GM19328 (cell line): ENCODE results near the gene TMEM184A.

Source experiments
- ATAC-seq: cut with Tn5 transposase; IDR thresholded peaks from one replicate; pipeline ENCODE4 v1.9.1; 2021; ENCODE audit warnings: mild to moderate bottlenecking, moderate library complexity; ENCODE audit not compliant: unreplicated experiment

TMEM184A gene

DNA sequence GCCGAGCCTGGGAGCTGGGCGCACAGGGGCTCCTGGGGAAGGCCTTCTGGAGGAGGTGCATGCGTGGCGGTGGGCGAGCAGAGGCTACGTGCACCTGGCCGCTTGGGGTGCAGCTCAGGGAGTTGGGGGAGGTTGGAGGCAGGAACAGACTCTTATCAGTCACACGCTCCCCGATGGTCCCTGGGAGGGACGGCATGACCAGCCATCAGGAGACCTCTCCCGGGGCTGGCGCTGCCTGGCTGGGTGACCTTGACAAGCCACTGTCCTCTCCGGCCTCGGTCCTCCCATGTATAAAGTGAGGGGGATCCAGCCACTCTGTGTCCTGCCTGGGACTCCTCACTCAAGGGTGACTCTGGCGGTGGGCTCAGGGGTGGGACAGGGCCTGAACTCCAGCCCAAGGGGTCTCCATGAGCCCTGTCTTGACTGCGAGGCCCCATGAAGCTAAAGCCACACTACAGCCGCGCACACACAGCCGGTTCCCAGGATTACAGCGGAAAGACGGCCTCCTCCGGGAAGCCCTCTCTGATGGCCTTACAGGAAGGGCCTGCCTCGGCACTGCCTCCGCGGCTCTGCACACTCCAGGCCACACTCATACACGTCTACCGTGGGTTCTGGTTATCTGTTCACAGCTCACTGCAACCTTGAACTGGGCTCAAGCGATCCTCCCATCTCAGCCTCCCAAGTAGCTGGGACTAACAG is 2.3 kb downstream of the TMEM184A start:
- ATAC-seq = no peak

DNA sequence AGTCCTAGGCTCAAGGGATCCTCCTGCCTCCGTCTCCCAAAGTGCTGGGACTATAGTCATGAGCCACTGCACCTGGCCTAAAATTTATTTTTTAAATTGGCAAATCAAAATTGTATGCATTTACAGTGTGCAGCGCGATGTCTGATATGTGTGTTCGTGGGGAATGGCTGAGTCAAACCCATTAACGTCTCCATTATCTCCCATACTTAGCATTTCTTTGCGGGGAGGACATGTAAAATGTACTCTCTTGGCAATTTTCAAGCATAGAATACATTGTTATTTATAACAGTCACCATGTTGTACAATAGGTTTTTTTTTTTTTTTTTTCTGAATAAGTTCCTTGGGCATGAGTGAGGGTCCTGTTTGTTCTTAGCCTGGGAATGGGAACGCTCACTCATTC is 3.8 kb downstream of the TMEM184A start:
- ATAC-seq = no peak

DNA sequence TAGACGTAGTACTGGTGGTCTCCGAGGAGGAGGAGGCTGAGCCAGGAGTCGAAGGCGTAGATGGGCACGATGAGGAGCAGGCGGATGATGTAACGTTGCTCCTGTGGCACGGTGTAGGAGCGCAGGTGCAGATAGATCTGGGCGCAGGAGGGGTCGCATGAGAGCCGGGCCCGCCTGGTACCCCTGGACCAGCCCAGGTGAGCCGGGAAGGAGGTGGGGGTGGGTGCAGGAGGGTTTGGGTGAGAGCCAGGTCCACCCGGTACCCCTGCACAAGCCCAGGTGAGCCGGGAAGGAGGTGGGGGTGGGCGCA is 5.2 kb downstream of the TMEM184A start:
- no peak for ATAC-seq

- no peak for ATAC-seq
Measured at GRCh38 chr7:1550005-1550845, 5.8 kb downstream of the TMEM184A start.

- ATAC-seq = no peak
Measured at GRCh38 chr7:1549357-1550004, 6.5 kb downstream of the TMEM184A start.

- no peak for ATAC-seq
Measured at GRCh38 chr7:1548944-1549343, 7.1 kb downstream of the TMEM184A start.

- no peak for ATAC-seq
Measured at GRCh38 chr7:1548438-1548831, 7.6 kb downstream of the TMEM184A start.

DNA sequence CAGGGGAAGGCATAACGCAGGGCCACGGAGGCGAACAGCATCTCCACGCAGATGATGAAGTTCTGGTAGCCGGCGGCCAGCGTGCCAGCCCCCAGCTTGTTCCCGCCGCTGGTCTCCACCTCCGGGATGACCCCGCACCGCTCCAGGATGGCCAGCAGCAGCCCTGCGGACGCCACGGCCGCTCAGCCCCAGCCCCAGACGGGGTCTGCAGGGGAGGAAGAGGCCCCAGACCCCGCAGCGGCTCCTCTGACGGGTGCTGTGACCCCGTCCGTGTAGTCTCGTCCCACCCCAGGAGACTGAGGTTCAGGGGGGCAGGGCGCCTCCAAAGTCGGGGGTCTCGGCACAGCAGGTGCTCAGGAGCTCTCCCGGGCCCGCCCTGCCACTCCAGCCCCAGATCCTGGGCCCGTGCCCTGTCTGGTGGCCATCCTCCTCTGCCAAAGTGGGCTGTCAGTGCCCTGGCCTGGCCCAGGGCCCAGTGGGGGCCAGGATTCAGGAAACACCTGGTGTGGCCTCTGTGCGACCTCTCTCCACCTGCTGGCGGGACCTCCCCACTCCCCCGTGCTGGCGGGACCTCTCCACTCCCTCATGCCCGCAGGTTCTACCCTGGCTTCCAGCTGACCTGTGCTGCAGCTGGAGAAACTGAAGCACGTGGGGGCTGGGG is 8.1 kb downstream of the TMEM184A start:
- ATAC-seq = no peak

DNA sequence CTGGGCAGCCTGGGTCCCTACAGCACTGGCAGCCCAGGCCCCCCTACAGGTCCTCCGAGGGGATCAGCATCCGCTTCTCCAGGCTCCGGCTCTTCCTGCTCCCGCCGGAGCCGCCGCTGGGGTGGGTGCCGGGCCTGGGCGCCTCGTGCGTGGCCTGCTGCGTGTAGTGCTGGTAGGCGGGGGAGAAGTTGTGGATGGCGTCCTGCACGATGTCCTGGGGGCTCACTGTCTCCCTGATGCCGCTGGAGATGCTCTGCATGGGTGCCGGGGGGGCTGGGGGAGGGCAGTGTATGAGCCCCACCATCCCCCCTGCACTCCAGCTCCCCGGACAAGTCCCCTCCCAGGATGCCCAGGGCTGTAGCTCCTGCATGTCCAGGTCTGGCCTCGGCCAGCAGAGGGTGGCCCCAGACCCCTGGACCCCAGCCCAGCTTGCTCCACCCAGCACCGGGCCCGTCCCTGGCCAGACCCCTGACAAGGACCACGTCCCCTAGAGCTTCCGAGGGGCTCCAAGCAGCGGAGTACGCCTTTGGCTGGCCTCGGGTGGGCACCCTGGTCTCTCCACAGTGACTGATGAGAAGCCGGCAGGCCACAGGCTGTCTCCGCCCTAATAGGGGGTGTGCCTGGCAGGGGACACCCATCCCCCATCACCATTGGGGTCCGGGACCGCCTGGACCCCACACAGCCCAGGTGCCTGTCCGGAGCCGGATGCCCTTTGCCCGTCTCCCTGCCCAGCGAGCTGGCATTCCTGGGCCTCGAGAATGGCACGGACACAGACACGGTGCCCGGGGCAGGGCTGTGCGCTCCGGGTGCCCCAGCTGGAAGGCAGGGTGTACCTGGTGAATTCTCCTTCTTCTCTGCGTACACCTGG is 8.9 kb downstream of the TMEM184A start:
- no peak for ATAC-seq

DNA sequence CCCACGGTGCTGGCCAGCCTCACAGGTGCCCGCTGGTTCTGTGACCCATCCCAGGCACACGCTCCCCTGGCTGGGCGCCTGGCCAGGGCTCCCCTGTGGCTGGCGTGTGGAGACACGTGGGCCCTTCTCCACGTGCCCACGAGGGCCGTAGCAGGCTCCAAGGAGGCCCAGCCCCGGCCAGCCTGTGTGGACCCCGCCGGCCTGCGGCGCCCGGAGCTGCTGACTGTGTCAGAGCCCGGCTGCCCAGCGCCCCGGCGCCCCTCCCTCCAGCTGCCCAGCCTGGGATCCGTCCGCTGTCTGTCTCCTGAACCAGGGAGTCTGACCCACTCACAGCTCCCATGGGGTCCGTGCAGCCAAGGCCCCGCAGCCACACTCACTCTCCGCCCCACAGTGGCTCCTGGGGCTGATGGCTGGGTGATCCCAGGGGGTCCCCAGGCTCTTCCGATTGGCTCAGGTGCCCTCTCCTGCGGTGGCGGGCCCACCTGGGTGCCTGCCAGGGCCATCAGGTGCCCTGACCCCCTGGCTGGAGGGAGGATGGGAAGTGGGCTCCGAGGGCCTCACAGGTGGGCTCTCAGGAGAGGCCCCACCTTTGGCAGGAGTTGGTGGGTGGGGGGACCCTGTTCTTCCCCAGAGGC is 9.6 kb downstream of the TMEM184A start:
- ATAC-seq = no peak

DNA sequence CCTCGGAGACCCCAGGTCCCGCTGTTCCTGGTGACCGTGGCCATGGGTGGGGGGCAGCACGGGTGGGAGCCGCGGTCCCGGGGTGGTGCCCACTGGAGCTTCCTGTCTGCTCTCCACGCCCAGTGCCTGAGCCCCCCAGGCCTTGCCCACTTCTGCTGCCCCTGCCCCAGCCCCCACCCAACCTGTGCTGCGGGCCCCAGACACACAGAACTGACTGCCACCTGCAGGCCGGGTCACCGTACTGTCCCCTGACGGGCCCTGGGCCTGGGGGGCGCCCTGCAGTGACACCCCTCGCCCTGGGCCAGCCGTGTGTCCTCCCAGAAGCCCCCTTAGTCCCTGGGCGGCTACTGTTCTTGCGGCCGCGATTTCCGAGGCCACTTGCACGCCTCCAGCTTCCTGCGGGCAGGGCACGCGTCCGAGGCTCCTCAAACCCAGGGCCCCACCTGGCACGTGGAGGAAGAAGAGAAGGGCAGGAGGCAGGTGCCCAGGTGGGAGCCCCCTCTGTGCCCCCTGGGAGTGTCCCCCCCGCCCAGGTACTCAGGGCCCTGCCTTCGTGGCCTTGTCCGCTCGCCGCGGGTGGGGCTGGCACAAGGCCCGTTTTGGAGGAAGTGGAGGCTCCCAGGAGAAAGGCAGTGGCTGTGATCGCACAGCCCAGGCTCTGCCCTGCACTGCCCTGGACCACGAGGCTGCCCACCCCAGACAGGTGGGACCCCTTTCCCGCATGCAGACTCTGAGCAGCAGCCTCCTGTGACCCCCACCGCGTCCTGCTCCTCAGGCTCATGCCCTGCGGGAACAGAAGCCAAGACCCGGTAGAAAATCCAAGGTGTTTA is 10.4 kb downstream of the TMEM184A start:
- ATAC-seq = no peak

- no peak for ATAC-seq
Measured at GRCh38 chr7:1544896-1545416, 11.0 kb downstream of the TMEM184A start.

- no peak for ATAC-seq
Measured at GRCh38 chr7:1544178-1544895, 11.7 kb downstream of the TMEM184A start.

GRCh38 chr7:1543826-1544177 is 12.2 kb downstream of the TMEM184A start:
- no peak for ATAC-seq

DNA sequence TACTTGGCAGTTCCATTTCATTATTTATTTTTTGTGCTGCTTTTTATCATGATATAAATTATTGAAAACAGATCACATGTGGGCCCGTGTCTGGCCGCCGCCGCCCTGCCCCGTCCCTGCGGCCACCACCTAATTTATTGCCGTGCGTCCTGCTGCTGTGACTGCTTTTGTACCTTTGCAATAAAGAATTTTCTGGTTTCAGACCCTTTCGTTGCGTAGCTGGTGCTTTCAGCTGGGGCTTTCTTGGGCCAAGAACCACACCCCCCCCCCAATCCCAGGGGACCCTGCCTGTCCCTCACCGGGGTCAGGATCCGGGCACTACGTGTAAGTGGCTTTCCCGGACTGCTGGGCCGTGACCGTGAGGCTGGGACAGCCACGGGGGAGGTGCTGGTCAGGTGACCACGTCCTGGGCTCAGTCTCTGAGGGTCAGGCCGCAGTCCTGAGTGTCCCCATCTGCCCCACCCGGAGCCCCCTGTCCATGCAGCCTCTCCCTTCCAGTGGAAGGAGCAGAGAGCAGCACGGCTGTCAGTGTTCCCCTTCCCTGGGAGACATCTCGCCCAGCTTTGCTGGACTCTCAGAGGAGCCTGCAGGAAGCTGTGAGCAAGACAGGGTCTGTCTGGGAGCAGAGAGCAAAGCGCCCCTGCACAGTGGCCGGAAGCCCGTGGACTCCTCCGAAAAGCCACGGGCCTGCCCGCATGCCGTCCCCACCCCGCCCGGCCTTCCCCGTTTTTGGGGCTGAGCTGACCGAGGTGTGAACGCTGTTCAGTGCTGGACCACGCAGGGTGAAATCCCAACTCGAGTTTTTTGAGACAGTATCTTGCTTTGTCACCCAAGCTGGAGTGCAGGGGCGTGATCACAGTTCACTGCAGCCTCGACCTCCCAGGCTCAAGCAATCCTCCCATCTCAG is 12.9 kb downstream of the TMEM184A start:
- no peak for ATAC-seq

DNA sequence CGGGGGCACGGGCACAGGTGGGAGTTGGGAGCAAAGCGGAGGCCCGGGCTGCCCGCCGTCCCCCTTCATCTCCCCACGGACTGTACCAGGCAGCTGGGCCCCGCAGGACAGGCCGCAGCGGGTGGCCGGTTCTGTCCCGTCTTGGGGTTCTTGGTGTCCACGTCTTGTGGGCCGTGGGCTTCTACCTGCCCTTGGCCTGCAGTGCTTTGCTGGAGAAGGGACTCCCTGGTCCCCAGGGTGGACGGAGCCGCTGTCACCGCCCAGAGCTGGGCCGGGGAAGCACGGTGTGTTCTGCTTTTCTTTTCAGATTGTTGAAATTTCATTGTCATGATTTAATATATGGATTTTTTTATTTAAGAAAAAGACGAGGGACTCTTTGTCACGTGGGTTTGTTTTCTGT is 13.7 kb downstream of the TMEM184A start:
- ATAC-seq = no peak

DNA sequence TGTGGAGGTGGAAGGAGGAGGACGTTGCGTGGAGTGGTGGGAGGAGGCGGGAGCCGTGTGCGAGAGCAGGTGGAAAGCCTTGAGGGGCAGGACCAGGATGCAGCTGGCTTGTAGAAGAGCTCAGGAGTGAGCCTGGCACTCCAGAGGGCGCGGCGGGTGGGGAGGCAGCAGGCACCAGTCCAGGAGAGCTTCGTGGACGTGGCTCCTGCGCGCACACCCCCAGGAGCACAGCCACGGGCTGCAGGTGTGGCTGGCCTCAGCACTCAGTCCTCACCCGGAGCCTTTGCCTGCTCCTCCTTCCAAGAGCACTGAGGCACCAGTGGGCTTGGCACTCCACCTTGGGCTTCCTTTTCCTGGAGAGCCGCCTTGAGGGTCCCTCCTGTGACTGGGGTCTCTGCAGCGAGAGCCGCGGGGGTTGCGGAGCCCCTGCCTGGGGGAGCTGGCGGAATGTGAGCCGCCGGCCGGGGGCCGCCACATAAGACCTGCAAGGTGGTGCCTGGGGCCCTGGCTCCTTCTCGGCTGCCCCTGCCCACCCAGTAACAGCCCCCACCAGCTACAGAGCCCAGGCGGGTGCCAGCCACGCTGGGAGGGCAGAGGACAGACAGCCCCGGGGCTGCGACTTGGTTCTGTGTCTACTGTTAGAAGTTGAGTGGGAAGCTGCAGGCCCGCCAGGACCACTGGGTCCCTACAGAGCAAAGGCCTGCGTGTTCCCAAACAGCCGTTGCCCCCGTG is 14.4 kb downstream of the TMEM184A start:
- ATAC-seq = no peak
